ENCODE results near the gene FKBP10. TPM values are rescaled to one million over a fixed set of nuclear protein-coding genes. Genes with fewer than 3 reads are reported as not detected.

The FKBP10 gene
- polyA plus RNA-seq, 1 of the 3 experiments (the other 2 are of a cell fraction): 360 TPM

DNA sequence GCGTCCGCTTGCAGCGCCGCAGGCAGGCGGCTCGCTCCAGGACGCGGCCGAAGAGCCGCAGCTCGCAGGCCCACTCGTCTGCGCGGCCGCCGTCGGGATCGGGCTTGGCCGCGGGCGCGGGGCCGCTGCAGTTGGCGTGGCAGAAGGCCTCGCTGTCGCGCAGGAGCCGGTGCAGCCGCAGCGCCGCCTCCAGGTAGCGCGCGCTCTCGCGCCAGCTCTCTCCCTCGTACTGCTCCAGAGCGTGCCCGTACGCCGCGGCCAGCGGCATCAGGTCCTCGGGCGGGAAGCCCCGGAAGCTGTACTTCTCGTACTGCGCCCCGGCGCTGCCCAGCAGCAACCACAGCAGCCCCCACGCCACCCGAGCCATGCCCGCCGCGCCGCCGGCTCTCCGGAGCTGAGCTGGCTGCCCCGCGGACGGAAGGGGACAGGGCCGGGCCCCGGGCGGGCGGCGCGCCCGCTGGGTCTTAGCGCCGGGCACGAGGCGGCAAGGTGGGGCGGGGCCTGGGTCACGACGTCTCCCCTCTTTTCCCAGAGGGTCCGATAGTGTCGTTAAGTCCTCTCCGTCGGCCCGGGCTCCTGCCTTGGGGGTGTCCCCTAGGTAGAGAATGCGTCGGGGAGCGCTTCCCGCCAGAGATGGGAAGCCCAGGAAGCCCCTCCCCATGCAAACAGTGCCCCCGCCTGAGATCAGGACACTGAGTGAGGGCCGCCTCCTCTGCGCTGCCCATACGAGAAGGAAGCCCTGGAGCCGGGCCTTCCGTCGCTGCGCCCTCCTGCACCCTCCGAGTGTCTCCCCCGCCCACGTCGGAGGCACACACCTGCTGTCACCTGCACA is 1.0 kb upstream of the FKBP10 start, which contains the start of gene P3H4 (continued):
- TF ChIP-seq TAF1 (IDR thresholded peaks at IDR 0.05; ENCODE audit: borderline replicate concordance, low read depth, low read length) (peak; percentile 51; the same call in 1 of the 2 replicates), MEF2A (IDR thresholded peaks at IDR 0.05; ENCODE audit: borderline replicate concordance, low read depth) (no peak), GABPA (IDR thresholded peaks at IDR 0.05; ENCODE audit: low read depth) (peak; percentile 49), JUND (IDR thresholded peaks at IDR 0.05) (no peak), RCOR1 (IDR thresholded peaks at IDR 0.05; ENCODE audit: low read length) (no peak), EZH2phosphoT487 (IDR thresholded peaks at IDR 0.05; ENCODE audit: borderline replicate concordance, low read depth) (no peak), FOXM1 (IDR thresholded peaks at IDR 0.05; ENCODE audit: low read depth) (no peak), POLR2AphosphoS5 (IDR thresholded peaks at IDR 0.05; ENCODE audit: low read depth, low read length) (peak; percentile 47; the same call in 1 of the 2 replicates), RXRA (IDR thresholded peaks at IDR 0.05; ENCODE audit: borderline replicate concordance, low read depth) (no peak)
- TF ChIP-seq, protein P1, sequence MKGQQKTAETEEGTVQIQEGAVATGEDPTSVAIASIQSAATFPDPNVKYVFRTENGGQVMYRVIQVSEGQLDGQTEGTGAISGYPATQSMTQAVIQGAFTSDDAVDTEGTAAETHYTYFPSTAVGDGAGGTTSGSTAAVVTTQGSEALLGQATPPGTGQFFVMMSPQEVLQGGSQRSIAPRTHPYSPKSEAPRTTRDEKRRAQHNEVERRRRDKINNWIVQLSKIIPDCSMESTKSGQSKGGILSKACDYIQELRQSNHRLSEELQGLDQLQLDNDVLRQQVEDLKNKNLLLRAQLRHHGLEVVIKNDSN (IDR thresholded peaks at IDR 0.05; ENCODE audit: borderline replicate concordance, low read depth): no peak
- TF ChIP-seq, protein P2, sequence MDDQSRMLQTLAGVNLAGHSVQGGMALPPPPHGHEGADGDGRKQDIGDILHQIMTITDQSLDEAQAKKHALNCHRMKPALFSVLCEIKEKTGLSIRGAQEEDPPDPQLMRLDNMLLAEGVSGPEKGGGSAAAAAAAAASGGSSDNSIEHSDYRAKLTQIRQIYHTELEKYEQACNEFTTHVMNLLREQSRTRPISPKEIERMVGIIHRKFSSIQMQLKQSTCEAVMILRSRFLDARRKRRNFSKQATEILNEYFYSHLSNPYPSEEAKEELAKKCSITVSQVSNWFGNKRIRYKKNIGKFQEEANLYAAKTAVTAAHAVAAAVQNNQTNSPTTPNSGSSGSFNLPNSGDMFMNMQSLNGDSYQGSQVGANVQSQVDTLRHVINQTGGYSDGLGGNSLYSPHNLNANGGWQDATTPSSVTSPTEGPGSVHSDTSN (IDR thresholded peaks at IDR 0.05): no peak

DNA sequence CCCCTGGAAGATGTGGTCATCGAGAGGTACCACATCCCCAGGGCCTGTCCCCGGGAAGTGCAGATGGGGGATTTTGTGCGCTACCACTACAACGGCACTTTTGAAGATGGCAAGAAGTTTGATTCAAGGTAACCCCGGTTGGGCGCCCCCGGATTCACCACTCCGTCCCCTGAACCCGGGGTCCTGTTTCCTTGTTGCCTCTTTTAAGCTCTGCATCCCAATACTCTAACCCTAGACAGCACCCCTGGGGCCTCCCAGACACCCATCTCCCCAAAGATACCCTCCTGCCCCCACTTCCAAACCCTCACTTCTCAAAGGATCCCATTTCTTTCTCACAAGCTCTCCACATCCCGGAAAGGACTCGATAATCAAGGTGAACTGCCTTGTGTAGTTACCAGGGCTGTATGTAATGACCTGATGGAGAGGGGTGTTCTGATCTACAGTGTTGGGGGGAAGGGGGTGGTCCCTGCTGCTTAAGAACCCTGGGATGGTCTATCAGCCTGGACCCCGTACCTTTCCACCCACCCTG is 412 bp downstream of the FKBP10 start:
- DNase-seq: no peak
- Histone ChIP-seq H3K9me2 (no peaks in the 10 kb centered on the region), H4K20me1 (ENCODE audit: insufficient read depth) (peaks cover 19% of the 10 kb centered on the region), H2AFZ (ENCODE audit: low read depth) (peak overlapping the region; percentile 92), H3K27ac (ENCODE audit: low read depth in 2 of 2, low read length in 1 of 2) (peak overlapping the region; percentile 80 to 87), H3K4me2 (peak overlapping the region; percentile 99), H3K4me1 (ENCODE audit: control insufficient read depth in 1 of 2, insufficient read depth in 2 of 2, low read depth in 1 of 2, low read length in 1 of 2) (peaks cover 15 to 24% of the 10 kb centered on the region in 2 experiments; a peak in 2 of 4 replicates), H3F3A (replicated peaks; ENCODE audit: insufficient read depth) (no peaks in the 10 kb centered on the region), H3K9me3 (no peaks in the 10 kb centered on the region), H3K4me3 (ENCODE audit: low read depth in 2 of 2, low read length in 1 of 2) (peak overlapping the region; percentile 75 to 93), H3K79me2 (ENCODE audit: insufficient read depth) (peaks cover 79% of the 10 kb centered on the region), H3K27me3 (ENCODE audit: insufficient read depth) (no peaks in the 10 kb centered on the region), H3K9ac (peak overlapping the region; percentile 87), H3K36me3 (replicated peaks in 1 of 2; ENCODE audit: control insufficient read depth in 1 of 2, insufficient read depth in 2 of 2, low read length in 1 of 2) (peaks cover 5 to 10% of the 10 kb centered on the region in 2 experiments)
- ChIA-PET CTCF (interaction anchor here (1.0 to 20.2 kb wide), 3 partner anchors 11 to 77 kb away, joined by 5 to 405 read pairs (median 19); partner anchors contain the start of genes HAP1 and JUP), POLR2A (interaction anchor here (1.0 to 2.4 kb wide), 3 partner anchors 36 to 124 kb away, joined by 3 to 12 read pairs (median 11); partner anchors contain the start of genes EIF1 and KLHL11)
- TF ChIP-seq, protein P2 (IDR thresholded peaks at IDR 0.05): no peak
- TF ChIP-seq RXRA (IDR thresholded peaks at IDR 0.05; ENCODE audit: borderline replicate concordance, low read depth) (no peak), POLR2AphosphoS5 (IDR thresholded peaks at IDR 0.05; ENCODE audit: low read depth, low read length) (no peak), RFX5 (IDR thresholded peaks at IDR 0.05; ENCODE audit: low read length) (no peak), TAF1 (IDR thresholded peaks at IDR 0.05; ENCODE audit: borderline replicate concordance, low read depth, low read length) (no peak), EP300 (IDR thresholded peaks at IDR 0.05; ENCODE audit: borderline replicate concordance in 1 of 2, low read depth in 1 of 2, low read length in 1 of 2) (no peak)
- TF ChIP-seq, protein P1 (IDR thresholded peaks at IDR 0.05; ENCODE audit: borderline replicate concordance, low read depth): no peak
- TF ChIP-seq, protein P3, sequence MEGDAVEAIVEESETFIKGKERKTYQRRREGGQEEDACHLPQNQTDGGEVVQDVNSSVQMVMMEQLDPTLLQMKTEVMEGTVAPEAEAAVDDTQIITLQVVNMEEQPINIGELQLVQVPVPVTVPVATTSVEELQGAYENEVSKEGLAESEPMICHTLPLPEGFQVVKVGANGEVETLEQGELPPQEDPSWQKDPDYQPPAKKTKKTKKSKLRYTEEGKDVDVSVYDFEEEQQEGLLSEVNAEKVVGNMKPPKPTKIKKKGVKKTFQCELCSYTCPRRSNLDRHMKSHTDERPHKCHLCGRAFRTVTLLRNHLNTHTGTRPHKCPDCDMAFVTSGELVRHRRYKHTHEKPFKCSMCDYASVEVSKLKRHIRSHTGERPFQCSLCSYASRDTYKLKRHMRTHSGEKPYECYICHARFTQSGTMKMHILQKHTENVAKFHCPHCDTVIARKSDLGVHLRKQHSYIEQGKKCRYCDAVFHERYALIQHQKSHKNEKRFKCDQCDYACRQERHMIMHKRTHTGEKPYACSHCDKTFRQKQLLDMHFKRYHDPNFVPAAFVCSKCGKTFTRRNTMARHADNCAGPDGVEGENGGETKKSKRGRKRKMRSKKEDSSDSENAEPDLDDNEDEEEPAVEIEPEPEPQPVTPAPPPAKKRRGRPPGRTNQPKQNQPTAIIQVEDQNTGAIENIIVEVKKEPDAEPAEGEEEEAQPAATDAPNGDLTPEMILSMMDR (IDR thresholded peaks at IDR 0.05): no peak
- TF ChIP-seq, protein P4, sequence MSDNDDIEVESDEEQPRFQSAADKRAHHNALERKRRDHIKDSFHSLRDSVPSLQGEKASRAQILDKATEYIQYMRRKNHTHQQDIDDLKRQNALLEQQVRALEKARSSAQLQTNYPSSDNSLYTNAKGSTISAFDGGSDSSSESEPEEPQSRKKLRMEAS (IDR thresholded peaks at IDR 0.05; ENCODE audit: low read depth): no peak
- TF ChIP-seq, protein P5, sequence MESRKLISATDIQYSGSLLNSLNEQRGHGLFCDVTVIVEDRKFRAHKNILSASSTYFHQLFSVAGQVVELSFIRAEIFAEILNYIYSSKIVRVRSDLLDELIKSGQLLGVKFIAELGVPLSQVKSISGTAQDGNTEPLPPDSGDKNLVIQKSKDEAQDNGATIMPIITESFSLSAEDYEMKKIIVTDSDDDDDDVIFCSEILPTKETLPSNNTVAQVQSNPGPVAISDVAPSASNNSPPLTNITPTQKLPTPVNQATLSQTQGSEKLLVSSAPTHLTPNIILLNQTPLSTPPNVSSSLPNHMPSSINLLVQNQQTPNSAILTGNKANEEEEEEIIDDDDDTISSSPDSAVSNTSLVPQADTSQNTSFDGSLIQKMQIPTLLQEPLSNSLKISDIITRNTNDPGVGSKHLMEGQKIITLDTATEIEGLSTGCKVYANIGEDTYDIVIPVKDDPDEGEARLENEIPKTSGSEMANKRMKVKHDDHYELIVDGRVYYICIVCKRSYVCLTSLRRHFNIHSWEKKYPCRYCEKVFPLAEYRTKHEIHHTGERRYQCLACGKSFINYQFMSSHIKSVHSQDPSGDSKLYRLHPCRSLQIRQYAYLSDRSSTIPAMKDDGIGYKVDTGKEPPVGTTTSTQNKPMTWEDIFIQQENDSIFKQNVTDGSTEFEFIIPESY (IDR thresholded peaks at IDR 0.05; ENCODE audit: borderline replicate concordance, low read depth): no peak
- WGBS (ENCODE audit: low lambda C conversion rate): 2% methylated on average over 11 of the region's 12 CpGs
